ENCODE data around the gene HELZ2. TPM values are rescaled to one million over a fixed set of nuclear protein-coding genes. Genes with fewer than 3 reads are reported as not detected.
"Not testable (repeated sequence)": the region's sequence is repeated elsewhere in the genome, so short reads cannot be mapped to it uniquely, and the experiment has no call there.

HELZ2 gene, protein sequence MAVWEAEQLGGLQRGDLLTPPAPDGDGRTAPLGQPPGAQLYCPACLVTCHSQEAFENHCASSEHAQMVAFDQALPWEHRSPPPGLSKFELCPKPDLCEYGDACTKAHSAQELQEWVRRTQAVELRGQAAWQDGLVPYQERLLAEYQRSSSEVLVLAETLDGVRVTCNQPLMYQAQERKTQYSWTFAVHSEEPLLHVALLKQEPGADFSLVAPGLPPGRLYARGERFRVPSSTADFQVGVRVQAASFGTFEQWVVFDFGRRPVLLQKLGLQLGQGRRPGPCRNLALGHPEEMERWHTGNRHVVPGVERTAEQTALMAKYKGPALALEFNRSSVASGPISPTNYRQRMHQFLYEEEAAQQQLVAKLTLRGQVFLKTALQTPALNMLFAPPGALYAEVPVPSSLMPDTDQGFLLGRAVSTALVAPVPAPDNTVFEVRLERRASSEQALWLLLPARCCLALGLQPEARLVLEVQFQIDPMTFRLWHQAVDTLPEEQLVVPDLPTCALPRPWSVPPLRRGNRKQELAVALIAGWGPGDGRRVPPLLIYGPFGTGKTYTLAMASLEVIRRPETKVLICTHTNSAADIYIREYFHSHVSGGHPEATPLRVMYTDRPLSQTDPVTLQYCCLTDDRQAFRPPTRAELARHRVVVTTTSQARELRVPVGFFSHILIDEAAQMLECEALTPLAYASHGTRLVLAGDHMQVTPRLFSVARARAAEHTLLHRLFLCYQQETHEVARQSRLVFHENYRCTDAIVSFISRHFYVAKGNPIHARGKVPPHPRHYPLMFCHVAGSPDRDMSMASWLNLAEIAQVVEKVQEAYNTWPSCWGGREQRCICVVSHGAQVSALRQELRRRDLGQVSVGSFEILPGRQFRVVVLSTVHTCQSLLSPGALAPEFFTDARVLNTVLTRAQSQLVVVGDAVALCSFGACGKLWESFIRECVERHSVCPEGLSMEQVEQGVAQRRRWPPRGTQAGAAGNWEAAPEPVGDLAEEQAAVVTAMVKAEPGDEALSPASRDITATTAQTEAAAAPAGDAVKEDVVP (N-terminal part only)
- total RNA-seq (2014; rRNA removed; shearing (Covaris generic)), result 17.1 and 17.2 TPM in 2 replicates

DNA sequence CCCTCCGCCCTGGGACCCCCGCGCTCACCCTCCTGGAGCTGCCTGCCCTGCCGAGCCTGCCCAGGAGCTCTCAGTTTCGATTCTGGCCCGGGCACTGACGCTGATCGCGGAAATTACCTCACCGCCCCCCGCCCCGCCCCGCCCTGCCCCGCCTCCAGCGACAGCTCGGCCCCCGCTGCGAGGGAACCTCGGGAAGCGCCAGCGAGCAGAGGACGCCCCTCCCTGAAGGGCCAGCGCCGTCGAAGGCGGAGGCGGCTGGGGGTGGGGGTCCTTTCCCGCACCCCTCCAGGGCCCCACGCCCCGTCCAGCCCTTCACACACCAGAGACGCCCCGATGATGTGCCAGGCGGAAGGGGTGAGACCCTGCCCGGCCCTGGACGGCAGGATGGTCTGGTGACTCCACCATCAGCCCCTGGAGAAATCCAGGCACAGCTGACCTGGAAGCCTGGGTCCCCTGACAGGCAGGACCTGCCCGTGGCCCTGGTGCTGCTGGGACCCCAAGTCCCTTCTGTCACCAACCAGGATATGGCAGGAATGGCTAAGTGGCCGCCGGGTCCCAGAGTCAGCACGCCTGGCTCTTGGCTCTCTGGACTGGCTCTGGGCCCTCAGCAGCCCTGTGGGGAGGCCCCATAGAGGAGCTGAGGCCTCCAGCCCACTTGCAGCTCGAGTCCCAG, at the start of gene HELZ2:
HELZ2 (minus strand) TSS at position 84 of the 673 bp plus-strand sequence. CDS start 1,854 bp downstream, outside the sequence.
- DNase-seq (ENCODE audit: low spot score), result peak; percentile 63

DNA sequence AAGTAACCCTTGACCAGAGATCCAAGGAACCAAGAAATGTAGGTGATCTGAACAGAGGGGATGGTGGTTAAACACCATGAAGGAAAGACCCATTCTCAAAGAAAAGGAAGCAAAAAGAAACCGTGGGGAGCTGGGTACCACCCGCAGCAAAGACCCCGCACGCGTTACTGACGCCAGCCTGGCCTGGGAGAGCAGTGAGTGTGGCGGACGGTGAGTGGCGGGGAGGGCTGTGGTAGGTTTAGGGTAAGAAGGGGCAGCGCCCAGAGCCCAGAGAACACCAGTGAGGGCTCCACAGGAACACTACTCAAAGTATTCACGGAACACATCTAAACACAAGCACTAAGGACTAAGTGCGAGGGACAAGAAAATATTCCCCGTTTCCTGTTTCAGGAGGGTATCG, 48.7 kb upstream of the HELZ2 start:
- DNase-seq (ENCODE audit: low spot score), result no peak

DNA sequence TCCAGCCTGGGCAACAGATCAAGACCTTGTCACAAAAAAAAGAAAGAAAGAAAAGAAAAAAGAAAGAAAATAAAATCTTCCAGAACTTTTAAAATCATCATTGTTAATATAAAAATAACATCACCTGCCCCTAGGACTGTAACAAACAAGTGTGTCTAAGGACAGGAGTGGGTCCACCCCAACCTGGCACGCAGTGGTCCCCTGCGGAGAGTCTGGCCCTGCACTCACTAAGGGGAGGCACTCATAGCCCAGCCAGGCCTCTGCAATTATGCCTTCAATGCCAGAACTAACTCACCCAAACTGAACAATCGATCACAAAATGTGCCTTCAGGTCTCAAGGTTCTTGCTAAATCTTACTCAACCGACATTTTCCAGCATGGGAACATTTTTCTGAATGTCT, 48.1 kb upstream of the HELZ2 start:
- no peak for DNase-seq (ENCODE audit: low spot score)

DNA sequence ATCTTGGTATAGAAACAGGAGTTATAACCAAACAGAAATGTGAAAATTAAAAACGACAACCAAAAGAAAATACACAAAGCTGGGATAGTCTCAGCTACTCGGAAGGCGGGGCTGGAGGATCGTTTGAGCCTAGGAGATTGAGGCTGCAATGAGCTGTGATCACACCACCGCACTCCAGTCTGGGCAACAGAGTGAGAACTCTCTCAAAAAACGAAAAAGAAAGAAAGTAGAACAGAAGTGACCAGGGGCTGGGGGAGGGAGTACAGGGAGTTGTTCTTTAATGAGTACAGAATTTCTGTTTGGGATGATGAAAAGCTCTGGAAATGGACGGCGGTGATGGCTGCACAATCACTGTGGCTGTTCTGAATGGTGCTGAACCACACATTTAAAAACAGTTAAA, 47.0 kb upstream of the HELZ2 start:
- no peak for DNase-seq (ENCODE audit: low spot score)

DNA sequence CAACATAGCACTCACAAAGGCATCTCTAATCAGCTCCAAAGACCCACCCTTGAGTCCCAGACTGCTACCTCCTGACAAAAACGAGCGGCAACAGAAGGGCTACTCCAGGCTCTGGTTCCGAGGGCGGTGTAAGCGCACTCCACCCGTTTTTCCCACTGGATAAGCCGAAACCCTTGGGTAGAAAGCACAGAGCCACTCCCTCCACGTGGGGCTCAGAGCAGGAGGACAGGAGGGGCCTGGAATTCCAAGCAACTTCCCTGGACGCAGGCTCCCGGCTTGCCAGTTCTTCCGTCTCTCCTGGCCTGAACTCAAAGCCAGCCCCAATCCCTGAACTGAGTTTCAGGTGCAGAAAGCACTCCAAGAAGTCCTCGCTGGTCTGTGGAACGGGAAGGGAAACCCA, 45.5 kb upstream of the HELZ2 start:
- no peak for DNase-seq (ENCODE audit: low spot score)

DNA sequence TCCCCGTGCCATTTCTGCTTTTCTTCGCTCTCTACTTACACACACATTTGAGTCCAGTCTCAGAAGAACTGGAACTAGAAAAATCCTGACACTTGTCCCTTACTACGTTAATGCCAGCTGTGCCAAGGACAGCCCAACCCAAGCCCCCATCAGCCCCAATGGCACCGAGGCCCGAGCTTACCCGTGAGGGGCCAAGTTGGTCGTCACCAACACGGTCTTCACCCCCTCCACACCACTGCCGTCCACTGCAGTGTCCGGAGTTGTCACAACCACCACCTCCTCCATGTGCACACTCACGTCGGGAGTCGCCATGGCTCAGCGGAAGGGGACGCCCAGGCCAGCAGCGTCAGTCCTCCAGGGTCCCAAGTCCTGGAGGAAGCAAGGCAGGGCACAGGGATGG, 45.0 kb upstream of the HELZ2 start:
- DNase-seq (ENCODE audit: low spot score), result no peak

DNA sequence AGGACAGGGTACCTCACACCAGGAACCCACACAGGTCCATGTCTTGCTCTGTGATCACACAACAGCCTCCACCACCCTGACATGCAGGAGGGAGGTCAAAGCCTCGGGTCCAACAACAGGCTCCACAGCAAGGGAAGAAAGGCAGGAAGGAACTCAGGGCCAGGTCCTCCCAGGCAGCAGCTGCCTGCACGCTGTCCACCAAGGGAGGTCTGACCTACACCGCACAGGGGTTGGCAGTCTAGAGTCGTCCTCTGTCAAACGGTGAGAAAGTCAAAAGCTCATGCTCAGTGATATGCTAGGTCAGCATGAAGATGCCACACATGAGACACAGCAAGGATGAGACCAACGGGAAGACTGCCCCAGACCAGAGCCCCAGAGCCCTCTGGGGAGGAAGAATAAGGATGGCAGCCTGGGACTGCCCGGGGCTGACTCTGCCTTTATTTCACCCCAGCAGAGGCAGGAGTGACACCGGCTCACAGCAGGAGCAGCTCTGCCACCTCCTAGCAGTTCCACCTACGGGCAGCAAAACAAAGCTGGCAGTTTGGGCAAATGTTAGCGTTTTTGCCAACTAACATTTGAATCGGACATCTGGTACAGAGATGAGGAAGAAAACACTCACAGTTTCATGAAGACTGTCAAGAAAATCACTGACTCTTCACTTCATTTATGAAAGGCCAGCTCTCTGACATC, 44.4 kb upstream of the HELZ2 start:
- DNase-seq (ENCODE audit: low spot score), result no peak

DNA sequence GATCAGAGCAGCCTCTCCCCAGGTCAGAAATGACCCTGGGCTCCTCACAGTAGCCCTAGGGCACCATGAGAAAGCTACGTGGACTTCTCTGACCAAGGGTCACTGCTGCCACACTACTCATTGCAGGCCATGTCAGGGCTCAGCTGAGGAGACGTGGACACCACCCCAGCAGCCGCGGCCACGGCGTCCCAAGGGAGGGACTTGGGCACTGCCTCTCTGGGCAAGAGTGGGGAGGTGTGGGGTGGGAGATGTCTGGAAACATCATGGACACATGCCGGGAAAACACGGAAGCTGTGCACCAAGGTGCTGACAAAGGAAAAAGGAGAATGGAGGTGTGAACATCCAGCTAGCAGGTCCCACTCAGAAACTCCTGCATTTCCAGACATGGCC, 43.8 kb upstream of the HELZ2 start:
- DNase-seq (ENCODE audit: low spot score), result no peak

DNA sequence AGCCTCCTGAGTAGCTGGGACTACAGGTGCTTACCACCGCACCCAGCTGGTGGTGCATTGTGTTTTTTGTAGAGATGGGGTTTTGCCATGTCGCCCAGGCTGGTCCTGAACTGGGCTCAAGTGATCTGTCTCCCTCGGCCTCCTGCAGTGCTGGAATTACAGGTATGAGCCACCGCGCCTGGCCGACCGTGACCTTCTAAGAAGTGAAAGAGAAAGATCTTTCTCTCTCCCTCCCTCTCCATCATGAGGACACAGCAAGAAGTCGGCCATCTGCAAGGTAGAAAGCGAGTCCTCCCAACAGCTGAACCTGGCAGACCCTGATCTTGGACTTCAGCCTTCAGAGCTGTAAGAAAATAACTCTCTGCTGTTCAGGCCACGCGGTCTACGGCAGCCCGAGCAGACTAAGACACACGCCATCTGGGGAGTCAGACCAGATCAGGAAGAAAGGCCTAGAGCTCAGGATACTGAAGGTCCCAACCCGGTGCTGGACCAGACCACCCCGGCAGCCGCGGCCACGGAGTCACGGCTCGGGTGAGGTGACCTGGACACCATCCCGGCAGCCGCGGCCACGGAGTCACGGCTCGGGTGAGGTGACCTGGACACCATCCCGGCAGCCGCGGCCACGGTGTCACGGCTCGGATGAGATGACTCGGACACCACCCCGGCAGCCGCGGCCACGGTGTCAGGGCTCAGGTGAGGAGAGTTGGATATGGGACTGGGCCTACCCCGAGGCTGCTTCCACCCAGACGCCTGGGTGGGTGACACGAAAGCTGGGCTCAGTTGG, 43.2 kb upstream of the HELZ2 start:
- no peak for DNase-seq (ENCODE audit: low spot score)

DNA sequence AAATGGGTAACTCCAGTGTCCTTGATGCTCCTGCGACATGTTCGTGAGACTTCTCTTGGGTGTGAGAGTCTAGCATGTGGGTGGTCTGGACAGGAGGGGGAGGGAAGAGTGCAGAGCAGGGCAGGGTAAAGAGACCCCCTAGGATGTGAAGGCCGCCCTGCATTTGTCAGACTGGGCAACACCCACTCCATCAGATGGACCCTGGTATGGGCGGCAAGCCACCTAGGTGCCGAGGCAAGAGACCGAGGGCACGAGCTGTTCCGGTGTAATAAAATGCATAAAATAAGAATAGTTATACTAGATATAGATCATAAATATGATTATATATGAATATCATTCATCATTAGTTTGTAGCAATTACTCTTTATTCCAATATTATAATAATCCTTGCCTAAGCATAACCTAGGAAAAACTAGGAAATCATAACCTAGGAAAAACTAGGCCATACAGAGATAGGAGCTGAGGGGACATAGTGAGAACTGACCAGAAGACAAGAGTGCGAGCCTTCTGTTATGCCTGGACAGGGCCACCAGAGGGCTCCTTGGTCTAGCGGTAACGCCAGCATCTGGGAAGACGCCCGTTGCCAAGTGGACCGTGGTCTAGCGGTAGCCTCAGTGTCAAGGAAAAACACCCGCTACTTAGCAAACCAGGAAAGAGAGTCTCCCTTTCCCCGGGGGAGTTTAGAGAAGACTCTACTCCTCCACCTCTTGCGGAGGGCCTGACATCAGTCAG, 40.0 kb upstream of the HELZ2 start:
- not testable (repeated sequence) for DNase-seq (ENCODE audit: low spot score)

DNA sequence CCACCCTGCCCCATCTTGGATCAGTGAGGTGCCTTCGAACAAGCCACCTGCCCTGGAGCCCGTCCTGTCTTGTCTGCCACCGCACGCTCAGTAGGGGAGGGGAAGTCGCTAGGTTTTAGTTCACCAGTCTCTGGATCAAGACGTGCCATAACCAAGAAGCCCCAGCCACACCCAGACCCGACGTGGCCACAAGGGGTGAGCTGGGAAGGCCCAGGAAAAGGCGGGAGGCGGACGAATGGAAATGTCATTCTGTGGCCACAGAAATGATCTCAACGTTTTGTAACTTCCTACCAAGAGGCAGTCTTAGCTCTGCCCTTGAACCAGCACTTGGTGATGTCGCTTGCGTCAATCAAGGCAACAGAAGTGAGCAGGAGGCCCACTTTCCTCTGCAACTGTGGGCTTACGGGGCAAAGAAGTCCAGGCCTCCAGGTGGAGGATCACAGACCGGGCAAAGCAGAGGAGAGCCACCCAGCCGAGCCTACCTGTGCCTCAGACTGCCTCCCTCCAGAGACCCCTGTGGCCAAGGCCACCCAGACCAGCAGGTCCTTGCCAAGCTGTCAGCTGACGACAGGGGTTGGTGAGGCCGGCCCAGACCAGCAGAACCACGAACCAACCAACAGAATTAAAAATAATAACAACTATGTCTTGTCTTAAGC, 38.4 kb upstream of the HELZ2 start:
- peak; percentile 46 for DNase-seq (ENCODE audit: low spot score)

DNA sequence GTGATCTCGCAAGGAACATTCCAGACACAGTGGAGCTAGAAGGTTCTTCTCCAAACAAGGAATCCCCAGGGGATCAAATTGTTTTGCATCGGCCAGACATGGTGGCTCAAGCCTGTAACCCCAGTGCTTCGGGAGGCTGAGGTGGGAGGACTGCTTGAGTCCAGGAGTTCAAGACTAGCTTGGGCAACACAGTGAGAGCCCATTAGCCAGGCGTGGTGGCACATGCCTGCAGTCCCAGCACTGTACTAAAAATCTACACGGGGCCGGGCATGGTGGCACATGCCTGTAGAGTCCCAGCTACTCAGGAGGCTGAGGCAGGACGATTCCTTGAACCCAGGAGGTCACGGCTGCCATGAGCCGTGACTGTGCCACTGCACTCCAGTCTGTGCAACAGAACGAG, 37.6 kb upstream of the HELZ2 start:
- DNase-seq (ENCODE audit: low spot score), result no peak

DNA sequence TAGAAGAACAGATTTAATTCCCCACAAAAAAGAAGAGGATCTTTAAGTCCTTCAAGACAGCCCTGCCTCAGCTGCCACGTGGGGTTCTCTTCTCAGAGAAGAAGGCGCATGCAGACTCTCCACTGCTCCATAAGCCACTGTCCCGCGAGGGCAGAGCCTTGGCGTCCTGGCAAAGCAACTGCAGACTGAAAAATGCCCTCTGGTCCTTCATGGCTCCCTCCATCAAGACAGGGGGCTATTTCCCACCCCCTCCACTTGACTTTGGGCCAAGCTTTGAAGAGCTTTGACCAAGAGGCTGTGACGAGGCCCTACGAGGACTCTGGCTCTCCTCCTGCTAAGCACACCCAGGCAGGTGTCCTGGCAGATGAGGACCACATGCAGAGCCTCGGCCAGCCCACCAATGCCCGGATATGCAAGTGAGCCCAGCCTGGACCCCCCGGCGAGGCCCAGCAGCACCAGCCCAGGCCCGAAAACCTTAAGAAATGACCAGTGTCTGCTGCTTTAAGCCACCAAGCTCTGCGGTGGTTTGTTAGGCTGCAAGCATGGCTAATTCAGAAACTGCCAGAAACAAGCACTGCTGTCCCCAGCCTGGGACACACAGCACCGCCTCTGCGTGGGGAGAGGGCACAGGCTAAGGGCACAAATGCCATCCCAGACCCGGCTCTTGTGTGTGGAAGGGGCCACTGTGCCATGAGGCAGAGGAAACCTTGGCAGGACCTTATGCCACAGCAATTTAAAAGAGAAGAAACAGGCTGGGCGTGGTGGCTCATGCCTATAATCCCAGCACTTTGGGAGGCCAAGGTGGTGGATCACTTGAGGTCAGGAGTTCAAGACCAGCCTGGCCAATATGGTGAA, 36.8 kb upstream of the HELZ2 start:
- no peak for DNase-seq (ENCODE audit: low spot score)

DNA sequence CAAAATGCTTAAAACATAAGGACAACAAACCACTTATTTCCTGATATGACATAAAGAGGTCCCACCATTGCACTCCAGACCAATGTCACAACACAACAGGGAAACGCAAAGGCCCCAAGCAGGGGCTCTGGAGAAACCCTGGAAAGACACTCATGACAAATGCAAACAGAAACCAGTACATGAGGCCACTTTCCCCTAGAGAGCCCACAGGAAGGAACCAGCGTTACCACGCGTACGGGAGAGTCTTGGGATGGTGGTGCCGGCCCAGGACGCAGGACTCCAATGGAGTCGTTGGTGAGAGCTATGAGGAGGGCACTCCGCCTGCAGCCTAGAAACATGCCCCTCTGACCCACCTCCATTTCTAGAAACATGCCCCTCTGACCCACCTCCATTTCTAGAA, 32.6 kb upstream of the HELZ2 start:
- no peak for DNase-seq (ENCODE audit: low spot score)

DNA sequence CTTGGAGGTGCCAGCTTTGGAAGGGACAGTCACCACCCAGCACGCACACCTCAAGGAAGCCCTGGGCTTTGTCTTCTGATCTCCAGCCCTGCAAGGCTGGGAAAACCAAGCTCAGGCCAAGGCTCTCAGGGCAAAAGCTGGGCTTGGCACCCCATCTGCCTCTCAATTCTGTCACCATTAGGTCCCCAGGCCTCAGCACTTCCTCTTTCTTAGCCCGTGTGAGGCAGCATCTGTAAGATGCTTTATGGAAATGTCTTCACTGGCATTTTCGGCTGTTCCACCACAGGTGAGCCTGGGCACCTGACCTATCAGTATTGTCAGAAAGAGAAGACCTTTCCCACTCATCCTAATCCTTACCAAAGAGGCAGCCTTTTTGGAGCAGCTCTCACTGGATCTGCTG, 28.3 kb upstream of the HELZ2 start:
- no peak for DNase-seq (ENCODE audit: low spot score)

DNA sequence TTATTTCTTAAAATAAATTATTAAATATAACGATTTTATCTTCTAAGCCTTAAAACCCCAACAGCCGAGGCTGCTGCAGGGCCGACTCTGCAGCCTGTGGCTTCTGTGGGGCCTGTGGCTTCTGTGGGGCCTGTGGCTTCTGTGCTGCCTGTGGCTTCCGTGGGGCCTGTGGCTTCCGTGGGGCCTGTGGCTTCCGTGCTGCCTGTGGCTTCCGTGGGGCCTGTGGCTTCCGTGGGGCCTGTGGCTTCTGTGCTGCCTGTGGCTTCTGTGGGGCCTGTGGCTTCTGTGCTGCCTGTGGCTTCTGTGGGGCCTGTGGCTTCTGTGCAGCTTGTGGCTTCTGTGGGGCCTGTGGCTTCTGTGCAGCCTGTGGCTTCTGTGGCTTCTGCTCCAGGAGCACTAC, 27.6 kb upstream of the HELZ2 start:
- DNase-seq (ENCODE audit: low spot score), result not testable (repeated sequence)

DNA sequence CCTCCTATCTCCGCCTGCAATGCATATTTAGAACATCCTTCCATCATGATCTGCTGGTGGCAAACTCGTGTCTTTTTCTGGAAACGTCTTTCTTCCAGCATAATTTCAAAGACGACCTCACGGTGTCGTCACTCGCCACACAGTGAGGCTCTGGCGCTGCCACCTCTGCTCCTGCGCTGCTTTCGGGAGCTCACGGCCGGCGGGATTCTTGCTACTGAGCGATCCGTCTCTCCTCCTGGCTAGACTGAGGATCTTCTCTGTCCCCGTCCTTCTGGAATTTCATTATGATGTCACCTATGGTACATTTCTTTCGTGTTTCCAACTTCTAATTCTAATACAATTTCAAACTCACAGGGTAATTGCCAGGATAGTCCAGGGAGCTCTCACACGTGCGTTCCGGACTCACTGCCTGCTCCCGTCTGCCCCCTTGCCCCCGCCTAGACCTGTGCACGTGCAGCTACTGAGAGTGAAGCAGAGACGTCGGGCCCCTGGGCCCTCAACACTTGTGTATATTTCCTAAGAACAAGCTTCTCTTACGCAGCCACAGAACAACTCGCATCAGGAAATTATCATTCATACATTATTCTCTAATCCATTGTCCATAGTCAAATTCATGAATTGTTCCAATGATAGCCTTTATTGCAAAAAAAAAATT, 25.5 kb upstream of the HELZ2 start:
- DNase-seq (ENCODE audit: low spot score), result no peak

All from A172 (cell line).